Activated T-cell treated with anti-CD3 and anti-CD28 coated beads, Interleukin-2, amount 50 U/mL, for 4 hours (primary cell): ENCODE measurements around the gene CDC14A. TPM values are rescaled to one million over a fixed set of nuclear protein-coding genes. Genes with fewer than 3 reads are reported as not detected.
"Not testable (repeated sequence)": the region's sequence is repeated elsewhere in the genome, so short reads cannot be mapped to it uniquely, and the experiment has no call there.

ENCODE experiments used
- ATAC-seq, 2 donors: fragments of 200-7000 bp; cut with Tn5 transposase; one replicate each; pipeline ENCODE4 v1.10.0; 2021
- DNase-seq: peaks from one replicate; pipeline ENCODE4 v3.0.0-alpha.2; 2020
- H3K27me3 Mint-ChIP-seq: one replicate; pipeline ENCODE4 v1.8.0; 2021; ENCODE audit warnings: low read depth, mixed read lengths
- H3K36me3 Mint-ChIP-seq: one replicate; pipeline ENCODE4 v1.8.0; 2022; ENCODE audit warnings: mixed read lengths; ENCODE audit not compliant: insufficient read depth
- H3K4me1 Mint-ChIP-seq: one replicate; pipeline ENCODE4 v1.8.0; 2021; ENCODE audit warnings: low read depth, mixed read lengths
- H3K4me3 Mint-ChIP-seq: one replicate; pipeline ENCODE4 v1.8.0; 2021; ENCODE audit warnings: mild to moderate bottlenecking, moderate library complexity, mixed read lengths
- H3K9me3 Mint-ChIP-seq: one replicate; pipeline ENCODE4 v1.8.0; 2021; ENCODE audit warnings: mixed read lengths
- total RNA-seq, 3 donors: library from RNA; stranded (reverse); gene quantifications; one replicate each; pipeline ENCODE4 v1.2.1, GENCODE V29; 2021

CDC14A gene
- total RNA-seq, 3 donors from 2014 or later: 9.5 to 12.8 (median 12.5) TPM

- Mint-ChIP-seq H3K4me1 (peaks cover 86% of the 10 kb centered on the region), H3K36me3 (peaks cover 28% of the 10 kb centered on the region), H3K9me3 (no peaks in the 10 kb centered on the region), H3K27me3 (no peaks in the 10 kb centered on the region), H3K4me3 (no peak overlapping the region)
- DNase-seq: no peak
- peak; percentile 65 to 73 for ATAC-seq
Observed at GRCh38 chr1:100391675-100392074, 39.4 kb downstream of the CDC14A start.

GRCh38 chr1:100392756-100393155 is 40.5 kb downstream of the CDC14A start:
- DNase-seq: no peak
- H3K4me3 Mint-ChIP-seq: no peak overlapping the region
- no peaks in the 10 kb centered on the region for H3K27me3 Mint-ChIP-seq
- H3K9me3 Mint-ChIP-seq: no peaks in the 10 kb centered on the region
- H3K36me3 Mint-ChIP-seq: peaks cover 28% of the 10 kb centered on the region
- H3K4me1 Mint-ChIP-seq: peaks cover 89% of the 10 kb centered on the region
- ATAC-seq: no peak

DNA sequence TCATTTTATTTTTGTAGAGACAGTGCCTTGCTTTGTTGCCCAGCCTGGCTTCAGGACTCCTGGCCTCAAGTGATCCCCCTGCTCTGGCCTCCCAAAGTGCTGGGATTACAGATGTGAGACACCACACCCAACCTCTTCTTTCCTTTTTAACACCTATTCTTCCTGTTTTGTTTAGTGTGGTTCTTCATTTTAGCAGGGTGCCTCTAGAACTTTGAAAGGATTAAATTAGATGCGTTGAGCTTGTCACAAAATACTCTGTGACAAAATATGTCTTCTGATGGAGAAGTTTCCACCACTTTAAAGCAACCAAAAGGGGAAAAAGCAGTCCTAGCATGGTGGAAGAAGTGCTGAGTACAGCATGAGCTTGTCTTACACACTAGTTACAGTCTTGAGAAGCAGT is 42.0 kb downstream of the CDC14A start:
- Mint-ChIP-seq H3K9me3 (no peaks in the 10 kb centered on the region), H3K4me1 (peaks cover 93% of the 10 kb centered on the region), H3K4me3 (no peak overlapping the region), H3K36me3 (peaks cover 31% of the 10 kb centered on the region), H3K27me3 (no peaks in the 10 kb centered on the region)
- ATAC-seq: no peak
- no peak for DNase-seq

DNA sequence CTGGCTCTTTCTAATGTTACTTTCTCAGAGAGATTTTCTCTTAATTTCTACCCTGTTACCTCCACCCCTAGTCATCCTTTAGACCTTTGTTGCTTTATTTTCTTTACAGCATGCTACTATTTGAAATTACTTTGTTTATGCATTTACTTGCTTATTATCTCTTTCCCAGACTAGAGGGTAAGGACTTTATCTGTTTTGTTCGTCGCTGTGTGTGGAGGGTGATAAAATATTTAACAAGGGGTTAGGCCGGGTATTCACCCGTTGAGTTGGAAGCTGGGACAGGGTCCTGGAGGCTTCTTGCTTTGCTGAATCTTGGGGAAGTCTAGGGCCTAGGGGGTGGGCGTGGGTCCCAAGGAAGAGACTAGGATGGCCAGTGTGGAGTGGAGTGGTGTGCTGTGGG is 43.6 kb downstream of the CDC14A start:
- Mint-ChIP-seq H3K4me3 (no peak overlapping the region), H3K27me3 (no peaks in the 10 kb centered on the region), H3K4me1 (peaks cover 90% of the 10 kb centered on the region), H3K36me3 (peaks cover 27% of the 10 kb centered on the region), H3K9me3 (no peaks in the 10 kb centered on the region)
- ATAC-seq: no peak
- DNase-seq: no peak

- H3K36me3 Mint-ChIP-seq: peaks cover 26% of the 10 kb centered on the region
- DNase-seq: no peak
Observed at GRCh38 chr1:100396651-100397050, 44.3 kb downstream of the CDC14A start.

DNA sequence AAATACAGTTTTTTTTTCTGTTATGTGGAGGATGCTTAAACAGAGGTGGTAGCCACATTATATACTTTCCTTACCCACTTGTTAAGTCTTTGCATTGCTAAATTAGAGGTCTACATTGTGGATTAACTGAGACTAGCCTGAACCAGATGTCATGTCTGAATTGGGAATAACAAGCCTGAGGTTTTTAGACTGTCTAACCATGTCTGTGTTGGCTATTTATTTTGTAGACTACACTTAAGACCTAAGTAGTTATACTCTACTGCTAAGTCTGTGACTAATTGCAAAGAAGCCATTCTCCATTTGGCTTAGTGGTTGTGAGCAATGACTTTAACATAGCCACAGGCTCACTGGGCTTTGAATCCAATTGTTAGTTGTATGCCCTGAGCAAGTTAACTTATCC is 45.4 kb downstream of the CDC14A start:
- Mint-ChIP-seq H3K36me3 (peaks cover 25% of the 10 kb centered on the region), H3K4me1 (peaks cover 85% of the 10 kb centered on the region), H3K27me3 (no peaks in the 10 kb centered on the region), H3K9me3 (no peaks in the 10 kb centered on the region), H3K4me3 (no peak overlapping the region)
- no peak for DNase-seq
- peak; percentile 64 to 66 for ATAC-seq

More at GRCh38 chr1:100396651-100397050, 44.3 kb downstream of the CDC14A start:
- no peaks in the 10 kb centered on the region for H3K9me3 Mint-ChIP-seq
- ATAC-seq: peak; percentile 24 to 32
- peak overlapping the region; percentile 20 for H3K4me3 Mint-ChIP-seq
- H3K27me3 Mint-ChIP-seq: no peaks in the 10 kb centered on the region
- peaks cover 87% of the 10 kb centered on the region for H3K4me1 Mint-ChIP-seq

GRCh38 chr1:100398648-100399047 is 46.3 kb downstream of the CDC14A start:
- no peaks in the 10 kb centered on the region for H3K27me3 Mint-ChIP-seq
- no peak for DNase-seq
- no peak for ATAC-seq
- H3K4me1 Mint-ChIP-seq: peaks cover 86% of the 10 kb centered on the region
- no peak overlapping the region for H3K4me3 Mint-ChIP-seq
- H3K36me3 Mint-ChIP-seq: peaks cover 21% of the 10 kb centered on the region
- H3K9me3 Mint-ChIP-seq: no peaks in the 10 kb centered on the region

DNA sequence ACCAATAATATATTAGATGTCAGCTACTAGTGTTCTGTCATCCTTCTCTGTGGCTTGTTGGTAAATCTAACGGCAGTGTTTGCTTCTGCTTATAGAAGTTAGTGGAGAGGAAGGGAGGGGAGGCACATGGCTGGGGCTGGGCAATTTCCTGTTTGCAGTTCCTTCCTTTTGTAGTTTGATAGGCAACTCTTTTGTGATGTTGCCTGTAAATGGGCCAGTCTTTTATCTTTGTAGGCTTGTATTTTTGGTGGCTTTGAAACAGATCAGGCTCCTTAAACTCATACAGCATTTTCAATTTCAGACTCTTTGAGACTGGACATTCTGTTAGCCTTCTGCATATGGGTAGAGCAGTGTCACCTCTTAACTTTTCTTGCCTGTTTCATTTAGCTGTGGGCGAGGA is 48.1 kb downstream of the CDC14A start:
- ATAC-seq (peak; percentile 47 to 52), DNase-seq (peak; percentile 47)
- Mint-ChIP-seq H3K27me3 (no peaks in the 10 kb centered on the region), H3K4me3 (peak overlapping the region; percentile 32), H3K9me3 (no peaks in the 10 kb centered on the region), H3K4me1 (peaks cover 88% of the 10 kb centered on the region), H3K36me3 (peaks cover 13% of the 10 kb centered on the region)

DNA sequence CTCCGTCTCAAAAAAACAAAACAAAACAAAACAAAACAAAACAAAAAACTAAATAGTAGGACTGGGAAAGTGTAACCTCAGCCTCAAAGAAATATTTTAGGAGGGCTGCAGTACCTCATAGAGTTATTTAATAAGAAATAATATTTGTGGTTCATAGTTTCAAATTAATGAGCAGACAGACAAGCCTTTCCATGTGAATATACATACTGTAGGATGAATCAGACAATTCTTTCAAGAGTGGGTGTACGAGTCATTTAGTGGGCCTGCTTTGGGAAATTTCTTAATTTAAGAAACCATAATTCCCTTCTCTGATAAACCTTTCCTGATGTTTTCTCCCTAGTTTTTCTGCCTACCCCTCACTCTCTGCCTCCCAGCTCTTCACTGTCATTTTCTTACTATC is 52.5 kb downstream of the CDC14A start:
- H3K4me1 Mint-ChIP-seq: peaks cover 84% of the 10 kb centered on the region
- no peaks in the 10 kb centered on the region for H3K27me3 Mint-ChIP-seq
- ATAC-seq: no peak
- H3K36me3 Mint-ChIP-seq: peaks cover 34% of the 10 kb centered on the region
- DNase-seq: no peak
- peaks cover 11% of the 10 kb centered on the region for H3K9me3 Mint-ChIP-seq
- no peak overlapping the region for H3K4me3 Mint-ChIP-seq

GRCh38 chr1:100405902-100406301 is 53.6 kb downstream of the CDC14A start:
- Mint-ChIP-seq H3K9me3 (peaks cover 11% of the 10 kb centered on the region), H3K4me1 (peaks cover 78% of the 10 kb centered on the region), H3K36me3 (peaks cover 36% of the 10 kb centered on the region), H3K4me3 (peak overlapping the region; percentile 11)
- not testable (repeated sequence) for ATAC-seq, DNase-seq, H3K27me3 Mint-ChIP-seq

- H3K4me3 Mint-ChIP-seq: peak overlapping the region; percentile 22
- peaks cover 83% of the 10 kb centered on the region for H3K4me1 Mint-ChIP-seq
- DNase-seq, H3K27me3 Mint-ChIP-seq, ATAC-seq: not testable (repeated sequence)
- peaks cover 11% of the 10 kb centered on the region for H3K9me3 Mint-ChIP-seq
- H3K36me3 Mint-ChIP-seq: peaks cover 39% of the 10 kb centered on the region
Observed at GRCh38 chr1:100407390-100407789, 55.1 kb downstream of the CDC14A start.

DNA sequence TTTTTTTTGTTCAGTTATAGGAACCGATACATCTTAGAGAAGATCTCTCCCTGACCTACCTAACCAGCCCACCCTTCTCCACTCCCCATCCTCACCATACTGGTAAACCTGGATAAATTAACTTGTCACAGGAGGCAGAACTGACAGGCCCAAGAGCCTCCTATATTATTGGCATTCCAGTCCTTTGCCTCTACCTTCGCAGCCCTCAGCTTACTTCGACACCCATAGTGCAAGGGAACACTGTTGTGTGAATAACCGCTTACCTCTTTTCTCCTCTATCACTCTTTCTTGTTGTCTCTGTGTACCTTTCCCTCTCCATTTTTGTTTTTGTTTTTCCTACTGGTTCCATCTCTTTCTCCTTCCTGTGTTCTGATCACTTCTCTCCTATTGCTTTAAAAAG is 58.7 kb downstream of the CDC14A start:
- DNase-seq (no peak), ATAC-seq (no peak)
- Mint-ChIP-seq H3K4me1 (peaks cover 76% of the 10 kb centered on the region), H3K27me3 (no peaks in the 10 kb centered on the region), H3K9me3 (peaks cover 11% of the 10 kb centered on the region), H3K36me3 (peaks cover 32% of the 10 kb centered on the region), H3K4me3 (no peak overlapping the region)

GRCh38 chr1:100411574-100411973 is 59.3 kb downstream of the CDC14A start:
- Mint-ChIP-seq H3K9me3 (peaks cover 11% of the 10 kb centered on the region), H3K4me1 (peaks cover 76% of the 10 kb centered on the region), H3K36me3 (peaks cover 36% of the 10 kb centered on the region), H3K4me3 (no peak overlapping the region), H3K27me3 (no peaks in the 10 kb centered on the region)
- no peak for DNase-seq
- no peak for ATAC-seq

DNA sequence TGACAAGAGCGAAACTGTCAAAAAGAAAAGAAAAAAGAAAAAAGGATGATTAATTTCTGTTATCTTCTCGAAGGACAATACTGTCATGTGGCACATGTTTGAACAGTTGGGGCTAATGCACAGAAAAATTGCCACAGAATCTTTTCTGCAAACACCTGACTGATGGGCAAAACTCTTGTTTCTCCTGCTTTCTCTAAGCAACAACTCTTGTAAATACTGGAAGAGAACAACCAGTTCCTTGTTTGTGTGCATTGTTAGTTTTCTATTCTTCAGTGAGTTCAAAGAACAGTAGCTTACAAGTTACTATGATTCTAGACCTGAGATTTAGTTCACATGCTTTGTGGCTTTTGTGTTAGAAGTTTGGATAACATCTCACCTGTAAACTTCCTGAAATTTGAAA is 60.7 kb downstream of the CDC14A start:
- Mint-ChIP-seq H3K9me3 (peaks cover 9% of the 10 kb centered on the region), H3K36me3 (peaks cover 40% of the 10 kb centered on the region), H3K4me3 (peak overlapping the region; percentile 23), H3K4me1 (peaks cover 78% of the 10 kb centered on the region), H3K27me3 (no peaks in the 10 kb centered on the region)
- ATAC-seq (no peak), DNase-seq (no peak)

GRCh38 chr1:100414693-100415497 is 62.6 kb downstream of the CDC14A start:
- H3K4me3 Mint-ChIP-seq: peak overlapping the region; percentile 14
- peaks cover 76% of the 10 kb centered on the region for H3K4me1 Mint-ChIP-seq
- DNase-seq (no peak), ATAC-seq (peak; percentile 29 to 58)
- H3K36me3 Mint-ChIP-seq: peaks cover 34% of the 10 kb centered on the region
- peaks cover 6% of the 10 kb centered on the region for H3K9me3 Mint-ChIP-seq
- no peaks in the 10 kb centered on the region for H3K27me3 Mint-ChIP-seq
